Activated CD8-positive, alpha-beta memory T cell treated with anti-CD3 and anti-CD28 coated beads for 1 hour (primary cell): Measurements from ENCODE around the gene KRTAP10-11.

Experiments used
- DNase-seq, 2 donors: peaks; one replicate each; pipeline ENCODE4 v3.0.0-alpha.2; 2020; ENCODE audit warnings: low read depth in 1 of 2; ENCODE audit errors: extremely low read depth in 1 of 2

Gene KRTAP10-11

GRCh38 chr21:44692798-44693512 lies 46.7 kb downstream of the KRTAP10-11 start:
- no peak for DNase-seq

- DNase-seq, result no peak
These were observed 48.6 kb downstream of the KRTAP10-11 start for GRCh38 chr21:44694776-44695175.

- no peak for DNase-seq
These were observed 49.0 kb downstream of the KRTAP10-11 start for GRCh38 chr21:44695184-44695583.

- DNase-seq, result no peak
These were observed 49.4 kb downstream of the KRTAP10-11 start for GRCh38 chr21:44695641-44696040.

- DNase-seq, result no peak
These were observed 50.4 kb downstream of the KRTAP10-11 start for GRCh38 chr21:44696572-44696971.
